ENCODE data around the gene NRIP3.

DNA sequence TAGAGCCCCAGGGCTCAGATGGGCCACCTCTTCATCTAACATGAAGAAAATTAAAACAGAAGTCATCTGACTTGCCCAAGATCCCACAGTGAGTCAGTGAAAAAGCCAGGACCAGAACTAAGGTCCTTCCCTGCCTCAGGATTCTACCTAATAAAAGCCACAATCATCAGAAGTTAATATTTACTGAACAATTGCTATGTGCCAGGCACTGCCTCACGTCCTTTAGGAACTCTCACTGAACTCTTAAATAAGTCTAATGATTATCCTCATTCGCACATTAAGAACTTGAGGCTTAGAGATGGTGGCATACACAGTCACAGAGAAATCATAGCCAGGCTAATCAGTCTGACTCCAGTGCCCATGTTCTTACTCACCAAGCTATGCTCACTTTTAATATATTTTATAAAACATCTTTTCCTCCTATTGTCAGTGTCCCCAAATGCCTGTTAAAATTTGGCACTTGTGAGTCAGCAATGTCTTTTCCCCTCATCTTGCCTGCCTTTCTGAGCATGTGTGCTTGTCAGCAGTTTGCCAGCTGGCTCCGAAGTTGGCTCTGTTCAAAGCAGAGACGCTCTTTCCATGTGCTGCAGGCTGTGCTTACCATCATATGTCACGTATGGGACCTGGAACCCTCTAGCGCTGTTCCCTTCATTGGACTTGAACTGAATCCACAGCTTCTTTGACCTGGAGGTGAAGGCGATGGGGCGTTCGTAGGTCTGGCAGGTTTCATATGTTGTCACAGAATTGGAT lies 21.5 kb upstream of the NRIP3 start:
- TF ChIP-seq EGR1 (conservative IDR thresholded peaks at IDR 0.05) (no peak), POLR2A (conservative IDR thresholded peaks at IDR 0.05) (no peak), CEBPB (tag; IDR thresholded peaks at IDR 0.05) (no peak), PHB2 (IDR thresholded peaks at IDR 0.05; ENCODE audit: low read depth) (no peak), FOXK2 (conservative IDR thresholded peaks at IDR 0.05 in 1 of 2, IDR thresholded peaks at IDR 0.05 in 1 of 2; ENCODE audit: low read depth in 2 of 2) (no peak), POLR2AphosphoS5 (IDR thresholded peaks at IDR 0.05; ENCODE audit: control insufficient read depth, insufficient read depth, low read depth, low read length) (no peak), ZNF274 (IDR thresholded peaks at IDR 0.05; ENCODE audit: borderline replicate concordance, low read depth, low read length) (no peak), BMI1 (IDR thresholded peaks at IDR 0.05; ENCODE audit: low read length) (no peak), ZZZ3 (IDR thresholded peaks at IDR 0.05) (no peak), PCBP2 (IDR thresholded peaks at IDR 0.05; ENCODE audit: low read depth, low read length, poor library complexity, severe bottlenecking) (no peak), POLR3A (IDR thresholded peaks at IDR 0.05; ENCODE audit: borderline replicate concordance, extremely low read depth, insufficient read depth, insufficient read length) (no peak)
- TF ChIP-seq, protein P1, sequence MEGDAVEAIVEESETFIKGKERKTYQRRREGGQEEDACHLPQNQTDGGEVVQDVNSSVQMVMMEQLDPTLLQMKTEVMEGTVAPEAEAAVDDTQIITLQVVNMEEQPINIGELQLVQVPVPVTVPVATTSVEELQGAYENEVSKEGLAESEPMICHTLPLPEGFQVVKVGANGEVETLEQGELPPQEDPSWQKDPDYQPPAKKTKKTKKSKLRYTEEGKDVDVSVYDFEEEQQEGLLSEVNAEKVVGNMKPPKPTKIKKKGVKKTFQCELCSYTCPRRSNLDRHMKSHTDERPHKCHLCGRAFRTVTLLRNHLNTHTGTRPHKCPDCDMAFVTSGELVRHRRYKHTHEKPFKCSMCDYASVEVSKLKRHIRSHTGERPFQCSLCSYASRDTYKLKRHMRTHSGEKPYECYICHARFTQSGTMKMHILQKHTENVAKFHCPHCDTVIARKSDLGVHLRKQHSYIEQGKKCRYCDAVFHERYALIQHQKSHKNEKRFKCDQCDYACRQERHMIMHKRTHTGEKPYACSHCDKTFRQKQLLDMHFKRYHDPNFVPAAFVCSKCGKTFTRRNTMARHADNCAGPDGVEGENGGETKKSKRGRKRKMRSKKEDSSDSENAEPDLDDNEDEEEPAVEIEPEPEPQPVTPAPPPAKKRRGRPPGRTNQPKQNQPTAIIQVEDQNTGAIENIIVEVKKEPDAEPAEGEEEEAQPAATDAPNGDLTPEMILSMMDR (IDR thresholded peaks at IDR 0.05 in 2 of 3, conservative IDR thresholded peaks at IDR 0.05 in 1 of 3; ENCODE audit: insufficient read depth in 2 of 3, low read depth in 1 of 3, low read length in 3 of 3) = no peak
- TF ChIP-seq, protein P2, sequence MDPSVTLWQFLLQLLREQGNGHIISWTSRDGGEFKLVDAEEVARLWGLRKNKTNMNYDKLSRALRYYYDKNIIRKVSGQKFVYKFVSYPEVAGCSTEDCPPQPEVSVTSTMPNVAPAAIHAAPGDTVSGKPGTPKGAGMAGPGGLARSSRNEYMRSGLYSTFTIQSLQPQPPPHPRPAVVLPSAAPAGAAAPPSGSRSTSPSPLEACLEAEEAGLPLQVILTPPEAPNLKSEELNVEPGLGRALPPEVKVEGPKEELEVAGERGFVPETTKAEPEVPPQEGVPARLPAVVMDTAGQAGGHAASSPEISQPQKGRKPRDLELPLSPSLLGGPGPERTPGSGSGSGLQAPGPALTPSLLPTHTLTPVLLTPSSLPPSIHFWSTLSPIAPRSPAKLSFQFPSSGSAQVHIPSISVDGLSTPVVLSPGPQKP (CRISPR knock-in tag; IDR thresholded peaks at IDR 0.05) = no peak

All from K562 (cell line).